Glomerular endothelial cell (primary cell): Measurements from ENCODE around the gene ZFP57. TPM values are rescaled to one million over a fixed set of nuclear protein-coding genes. Genes with fewer than 3 reads are reported as not detected.

Source experiments
- DNase-seq: peaks from one replicate; pipeline ENCODE4 v3.0.0-alpha.2; 2011; ENCODE audit warnings: low read depth, low spot score; ENCODE audit errors: extremely low read depth
- total RNA-seq: library from RNA; depleted of rRNA; stranded (reverse); fragments of >200 nt; gene quantifications from 2 replicates; pipeline ENCODE4 v1.2.3, GENCODE V29; 2015

Gene ZFP57
- total RNA-seq, 1 donor from 2014 or later = not detected

- no peak for DNase-seq
Observed at GRCh38 chr6:29627755-29628418, 53.1 kb downstream of the ZFP57 start.

GRCh38 chr6:29626948-29627754 lies 53.8 kb downstream of the ZFP57 start:
- DNase-seq = no peak

- DNase-seq = no peak
Observed at GRCh38 chr6:29625337-29625930, 55.5 kb downstream of the ZFP57 start.

- DNase-seq = no peak
Observed at GRCh38 chr6:29624520-29624961, 56.4 kb downstream of the ZFP57 start.

Other genes starting within 250 kb of the ZFP57 start
- gene OR10C1, start 241.8 kb downstream of the ZFP57 start, total RNA-seq = not detected in 2 replicates
- gene OR11A1, start 224.1 kb downstream of the ZFP57 start, total RNA-seq = not detected in 2 replicates
- gene OR2H1, start 224.0 kb downstream of the ZFP57 start, total RNA-seq = not detected in 2 replicates
- not detected in 2 replicates for gene MAS1L, start 193.2 kb downstream of the ZFP57 start, total RNA-seq
- 9.2 and 52.4 TPM in 2 replicates for gene UBD, start 121.4 kb downstream of the ZFP57 start, total RNA-seq
- not detected in 2 replicates for gene OR2H2, start 96.0 kb downstream of the ZFP57 start, total RNA-seq
- 9.4 and 12.0 TPM in 2 replicates for gene GABBR1, start 48.0 kb downstream of the ZFP57 start, total RNA-seq
- not detected in 2 replicates for gene MOG, start 24.1 kb downstream of the ZFP57 start, total RNA-seq
- gene HLA-F, start 42.3 kb upstream of the ZFP57 start, total RNA-seq = 11.2 and 33.7 TPM in 2 replicates
- not detected in 2 replicates for gene HLA-G, start 146.7 kb upstream of the ZFP57 start, total RNA-seq